GM13976 (cell line): ENCODE measurements around the gene AGBL4.

ENCODE experiments used
- DNase-seq: peaks from one replicate; pipeline ENCODE4 v3.0.0; 2012; ENCODE audit warnings: low spot score
- in situ Hi-C: fragments of 300-500 bp; cut with MboI; formaldehyde crosslinking; loops from one replicate; pipeline ENCODE4 v1.12.0; 2022; ENCODE audit warnings: low sequenced_read_pairs, mixed read lengths, inconsistent platforms; ENCODE audit not compliant: unreplicated experiment
- TF ChIP-seq, protein P1 (sequence below): IDR thresholded peaks from 2 replicates; pipeline ENCODE4 v1.5.1; 2012; ENCODE audit warnings: borderline replicate concordance, mild to moderate bottlenecking; ENCODE audit not compliant: insufficient read depth; ENCODE audit errors: extremely low read depth, missing control alignments, control extremely low read depth

Gene AGBL4

DNA sequence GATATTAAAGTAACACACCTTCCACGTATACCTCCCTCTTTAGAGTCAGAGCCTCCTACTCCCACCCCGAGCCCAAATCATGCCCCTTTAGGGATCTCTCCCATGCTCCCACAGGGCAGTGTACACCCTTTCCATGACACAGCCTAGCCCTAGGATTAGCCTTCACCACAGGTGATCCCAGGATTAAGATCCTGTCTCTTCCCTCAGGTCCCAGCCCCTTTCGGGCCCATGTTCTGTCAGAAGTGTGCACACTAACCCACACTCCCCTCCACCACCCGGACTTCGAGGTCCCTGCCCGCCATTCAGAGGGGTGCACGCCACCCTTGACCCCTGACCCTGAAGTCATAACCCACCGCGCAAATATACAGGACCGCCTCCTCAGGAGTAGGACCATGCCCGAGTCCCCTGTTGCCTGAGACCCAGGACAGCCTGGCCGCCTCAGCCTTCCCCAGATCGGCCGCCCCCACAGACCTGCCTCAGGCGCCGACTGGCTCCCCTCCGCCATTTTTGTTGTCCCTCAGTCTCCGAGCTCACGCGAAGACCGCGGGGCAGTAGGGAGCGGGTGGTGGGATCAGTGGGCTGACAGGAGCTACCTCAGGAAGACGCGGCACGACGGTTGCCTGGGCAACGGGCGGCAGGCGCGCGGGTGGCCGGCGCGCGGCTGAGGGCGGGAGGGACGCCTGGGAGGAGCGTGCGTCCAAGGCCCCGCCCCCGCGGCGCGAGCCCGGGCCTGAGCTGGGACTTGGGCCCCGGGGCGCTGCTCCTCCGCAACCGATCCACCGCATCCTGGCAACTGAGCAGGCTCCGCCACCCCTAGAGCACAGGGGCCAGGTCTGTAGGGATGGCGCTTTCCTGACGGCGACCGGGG is at the start of gene AGBL4:
AGBL4 (minus strand) TSS at position 663 of the 868 bp plus-strand sequence.
- peak; percentile 36 for DNase-seq
- TF ChIP-seq, protein P1, sequence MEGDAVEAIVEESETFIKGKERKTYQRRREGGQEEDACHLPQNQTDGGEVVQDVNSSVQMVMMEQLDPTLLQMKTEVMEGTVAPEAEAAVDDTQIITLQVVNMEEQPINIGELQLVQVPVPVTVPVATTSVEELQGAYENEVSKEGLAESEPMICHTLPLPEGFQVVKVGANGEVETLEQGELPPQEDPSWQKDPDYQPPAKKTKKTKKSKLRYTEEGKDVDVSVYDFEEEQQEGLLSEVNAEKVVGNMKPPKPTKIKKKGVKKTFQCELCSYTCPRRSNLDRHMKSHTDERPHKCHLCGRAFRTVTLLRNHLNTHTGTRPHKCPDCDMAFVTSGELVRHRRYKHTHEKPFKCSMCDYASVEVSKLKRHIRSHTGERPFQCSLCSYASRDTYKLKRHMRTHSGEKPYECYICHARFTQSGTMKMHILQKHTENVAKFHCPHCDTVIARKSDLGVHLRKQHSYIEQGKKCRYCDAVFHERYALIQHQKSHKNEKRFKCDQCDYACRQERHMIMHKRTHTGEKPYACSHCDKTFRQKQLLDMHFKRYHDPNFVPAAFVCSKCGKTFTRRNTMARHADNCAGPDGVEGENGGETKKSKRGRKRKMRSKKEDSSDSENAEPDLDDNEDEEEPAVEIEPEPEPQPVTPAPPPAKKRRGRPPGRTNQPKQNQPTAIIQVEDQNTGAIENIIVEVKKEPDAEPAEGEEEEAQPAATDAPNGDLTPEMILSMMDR: no peak
- in situ Hi-C loops: no loop called here

- TF ChIP-seq, protein P1: no peak
- in situ Hi-C loops: no loop called here
Observed at GRCh38 chr1:50066806-50067205, 43.1 kb upstream of the AGBL4 start.

GRCh38 chr1:50060279-50060678 is 36.5 kb upstream of the AGBL4 start:
- in situ Hi-C loops: no loop called here
- no peak for DNase-seq
- TF ChIP-seq, protein P1: no peak

More at GRCh38 chr1:50066806-50067205, 43.1 kb upstream of the AGBL4 start:
- no peak for DNase-seq

- in situ Hi-C loops: no loop called here
Observed at GRCh38 chr1:50048791-50049190, 25.0 kb upstream of the AGBL4 start.

DNA sequence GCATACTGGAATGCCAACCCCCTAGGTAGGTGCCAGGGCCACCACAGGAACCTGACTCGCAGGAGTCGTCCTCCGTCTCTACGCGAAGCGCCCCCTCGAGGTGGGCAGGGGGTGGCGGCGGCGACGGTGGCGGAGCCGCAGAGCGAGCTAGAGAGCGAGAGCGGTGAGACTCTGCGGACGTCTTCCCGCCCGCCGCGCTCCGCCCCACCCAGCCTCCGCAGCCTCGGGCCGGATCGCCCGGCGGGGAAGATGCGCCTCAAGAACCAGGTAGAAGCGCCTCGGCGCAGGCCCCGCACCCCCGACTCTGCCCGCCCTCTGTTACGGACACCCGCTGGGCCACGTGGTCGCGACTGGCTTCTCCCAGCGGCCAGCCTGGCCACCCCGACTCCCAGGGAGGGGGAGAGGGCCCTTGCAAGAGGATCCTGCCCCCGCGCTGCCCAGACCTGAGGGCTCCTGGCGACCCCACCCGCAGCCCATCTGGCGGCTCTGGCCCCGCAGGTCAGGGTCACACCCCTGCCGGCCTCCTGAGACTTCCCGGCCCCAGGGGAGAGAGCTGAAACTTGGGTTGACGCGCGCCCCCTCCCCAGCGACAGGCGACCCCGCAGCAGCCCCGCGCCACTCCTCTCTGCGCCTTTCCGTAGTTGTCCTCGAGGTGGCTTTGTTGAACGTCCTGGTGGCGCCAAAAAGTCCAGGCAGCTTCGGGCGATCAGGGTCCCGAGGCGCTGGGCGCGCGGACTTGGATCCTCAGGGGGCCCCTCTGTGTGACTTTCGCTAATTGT is 24.4 kb upstream of the AGBL4 start:
- no peak for DNase-seq
- TF ChIP-seq, protein P1: no peak
- in situ Hi-C loops: no loop called here

More at GRCh38 chr1:50048791-50049190, 25.0 kb upstream of the AGBL4 start:
- TF ChIP-seq, protein P1: no peak
- DNase-seq: no peak

DNA sequence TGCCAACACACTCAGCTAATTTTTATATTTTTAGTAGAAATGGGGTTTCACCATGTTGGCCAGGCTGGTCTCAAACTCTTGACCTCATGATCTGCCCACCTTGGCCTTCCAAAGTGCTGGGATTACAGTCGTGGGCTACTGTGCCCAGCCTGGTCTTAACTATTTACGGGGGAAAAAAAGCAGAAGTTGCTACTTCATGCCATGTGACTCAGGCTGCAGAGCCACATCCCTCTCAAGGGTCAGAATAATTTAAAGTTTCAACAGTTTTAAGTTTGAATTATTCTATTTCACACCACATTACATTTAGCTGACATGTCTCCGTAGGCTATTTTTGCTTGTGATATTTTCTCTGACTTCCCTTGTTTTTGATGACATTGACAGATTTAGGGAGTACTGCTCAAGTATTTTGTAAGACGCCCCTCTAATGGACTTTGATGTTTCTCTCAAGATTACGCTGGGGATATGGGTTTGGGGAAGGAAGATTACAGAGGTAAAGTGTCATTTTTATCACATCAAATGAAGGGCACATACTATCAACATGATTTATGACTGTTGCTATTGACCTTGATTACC is 14.6 kb upstream of the AGBL4 start:
- TF ChIP-seq, protein P1: no peak

More for the DNA sequence above, 14.6 kb upstream of the AGBL4 start:
- no peak for DNase-seq
- in situ Hi-C loops: no loop called here
